ENCODE measurements around the gene RPL13A.
A peak's percentile ranks its signal among the peaks of the same experiment; 100 is the strongest.

The RPL13A gene

DNA sequence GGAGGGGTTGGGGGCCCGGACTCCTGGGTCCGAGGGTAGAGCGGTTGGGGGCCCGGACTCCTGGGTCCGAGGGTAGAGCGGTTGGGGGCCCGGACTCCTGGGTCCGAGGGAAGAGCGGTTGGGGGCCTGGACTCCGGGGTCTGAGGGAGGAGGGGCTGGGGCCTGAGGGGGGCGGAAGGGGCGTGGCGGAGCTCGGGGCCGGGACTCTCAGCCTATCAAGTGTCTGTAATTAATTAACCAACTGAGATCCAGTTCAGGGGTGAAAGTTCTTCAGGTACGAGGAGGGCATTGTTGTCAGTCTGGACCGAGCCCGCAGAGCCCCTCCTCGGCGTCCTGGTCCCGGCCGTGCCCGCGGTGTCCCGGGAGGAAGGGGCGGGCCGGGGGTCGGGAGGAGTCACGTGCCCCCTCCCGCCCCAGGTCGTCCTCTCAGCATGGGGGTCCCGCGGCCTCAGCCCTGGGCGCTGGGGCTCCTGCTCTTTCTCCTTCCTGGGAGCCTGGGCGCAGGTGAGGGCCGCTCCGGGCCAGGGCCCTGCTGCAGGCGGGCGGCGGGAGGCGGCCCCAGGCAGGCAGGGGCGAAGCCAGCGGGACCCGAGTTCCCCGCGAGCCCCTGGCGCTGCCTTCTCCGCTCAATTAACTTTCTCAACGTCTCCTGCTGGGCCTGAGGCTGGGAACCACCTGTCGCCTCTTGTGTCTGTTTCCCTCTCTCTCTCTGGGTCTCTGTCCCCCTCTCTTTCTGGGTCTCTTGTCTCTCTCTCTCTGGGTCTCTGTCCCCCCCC lies 25.8 kb downstream of the RPL13A start:
- peak; percentile 62 for DNase-seq

- no peak for DNase-seq
Observed at GRCh38 chr19:49513746-49514118, 26.3 kb downstream of the RPL13A start.

- no peak for DNase-seq
Observed at GRCh38 chr19:49514151-49514550, 26.7 kb downstream of the RPL13A start.

- no peak for DNase-seq
Observed at GRCh38 chr19:49515767-49516166, 28.4 kb downstream of the RPL13A start.

GRCh38 chr19:49518033-49518432 lies 30.6 kb downstream of the RPL13A start:
- DNase-seq: no peak

- no peak for DNase-seq
Observed at GRCh38 chr19:49520705-49521319, 33.4 kb downstream of the RPL13A start.

- DNase-seq: no peak
Observed at GRCh38 chr19:49524812-49525455, 37.5 kb downstream of the RPL13A start.

DNA sequence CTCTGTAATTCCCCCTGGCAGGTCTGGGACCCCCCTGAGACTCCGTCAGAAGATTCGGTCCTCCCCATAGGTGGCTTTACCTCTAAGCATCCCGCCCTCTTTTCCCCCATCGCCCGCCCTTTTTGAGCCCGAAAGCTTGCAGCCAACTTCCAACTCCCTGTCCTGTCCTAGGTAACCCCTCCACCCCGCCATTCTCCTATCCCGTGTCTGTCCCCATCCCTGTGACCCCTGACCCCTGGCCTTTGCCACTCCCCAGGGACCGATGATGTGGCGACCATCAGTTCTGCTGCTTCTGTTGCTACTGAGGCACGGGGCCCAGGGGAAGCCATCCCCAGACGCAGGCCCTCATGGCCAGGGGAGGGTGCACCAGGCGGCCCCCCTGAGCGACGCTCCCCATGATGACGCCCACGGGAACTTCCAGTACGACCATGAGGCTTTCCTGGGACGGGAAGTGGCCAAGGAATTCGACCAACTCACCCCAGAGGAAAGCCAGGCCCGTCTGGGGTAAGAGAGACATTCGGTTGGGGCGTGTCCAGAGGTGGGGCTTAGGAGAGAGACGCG lies 40.9 kb downstream of the RPL13A start:
- no peak for DNase-seq

GRCh38 chr19:49530708-49531107 lies 43.3 kb downstream of the RPL13A start:
- no peak for DNase-seq

DNA sequence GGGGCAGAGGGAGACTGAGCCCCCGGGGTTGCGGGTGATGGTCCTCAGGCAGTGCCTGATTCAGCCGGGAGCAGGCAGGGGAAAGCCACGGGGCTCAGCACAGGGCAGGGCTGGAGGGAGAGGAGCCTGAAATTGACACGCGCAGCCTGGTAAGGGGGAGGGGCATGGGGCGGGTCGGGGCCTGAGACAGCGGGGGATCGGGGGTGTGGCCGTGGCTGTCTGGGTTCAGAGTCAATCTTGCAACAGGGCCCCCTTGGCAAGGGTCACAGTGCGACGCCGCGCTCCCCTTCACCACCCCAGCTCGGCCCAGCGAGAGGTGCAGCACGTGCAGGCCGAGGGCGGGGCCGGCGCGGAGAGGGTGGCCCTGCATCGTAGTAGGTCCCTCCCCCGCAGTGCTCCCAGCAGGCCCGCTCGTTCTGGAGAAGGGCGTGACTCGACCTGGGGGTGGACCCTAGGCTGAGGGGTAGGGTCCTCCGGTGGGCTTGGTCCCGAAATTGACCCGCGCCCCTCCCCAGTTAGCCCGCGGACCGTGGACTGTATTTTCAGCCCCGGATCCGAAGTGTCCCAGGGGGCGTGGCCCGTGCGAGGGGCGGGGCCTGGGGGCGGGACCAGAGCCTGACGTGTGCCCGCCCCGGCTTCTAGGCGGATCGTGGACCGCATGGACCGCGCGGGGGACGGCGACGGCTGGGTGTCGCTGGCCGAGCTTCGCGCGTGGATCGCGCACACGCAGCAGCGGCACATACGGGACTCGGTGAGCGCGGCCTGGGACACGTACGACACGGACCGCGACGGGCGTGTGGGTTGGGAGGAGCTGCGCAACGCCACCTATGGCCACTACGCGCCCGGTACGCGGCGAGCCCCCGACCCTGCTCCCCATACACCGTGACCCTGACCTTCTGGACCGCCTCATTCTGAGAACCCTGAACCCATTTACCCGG lies 46.4 kb downstream of the RPL13A start:
- peak; percentile 87 for DNase-seq

- no peak for DNase-seq
Observed at GRCh38 chr19:49534632-49535385, 47.4 kb downstream of the RPL13A start.

GRCh38 chr19:49536921-49537462 lies 49.6 kb downstream of the RPL13A start:
- no peak for DNase-seq

DNA sequence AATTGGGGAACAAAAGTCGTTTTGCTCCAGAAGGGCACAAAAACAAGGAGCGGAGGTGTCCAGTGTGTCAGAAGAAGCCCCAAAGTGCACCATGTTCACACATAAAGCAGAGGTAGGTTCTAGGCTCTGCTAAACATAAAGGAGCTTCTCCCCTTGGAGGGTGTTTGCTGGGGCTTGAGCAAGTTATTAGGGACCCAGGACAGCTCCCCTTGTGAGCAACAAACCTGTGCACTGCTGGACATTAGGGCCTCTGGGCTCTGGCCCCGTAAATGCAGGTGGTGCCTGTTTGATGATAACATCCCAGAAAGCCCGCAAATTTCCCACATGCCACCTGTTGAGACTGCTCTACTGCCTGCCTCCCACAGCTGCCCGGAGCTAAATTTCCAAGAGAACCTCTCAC lies 51.2 kb downstream of the RPL13A start:
- no peak for DNase-seq

GRCh38 chr19:49539192-49539952 lies 52.0 kb downstream of the RPL13A start:
- DNase-seq: no peak

Data from CD4-positive, alpha-beta T cell treated with Interleukin-6 for 4 hours (primary cell).